MM.1S (cell line): ENCODE results near the gene EMCN.

ENCODE experiments used
- DNase-seq: peaks from one replicate; pipeline ENCODE4 v3.0.0-alpha.2; 2015
- H2AFZ ChIP-seq: fragments of 300-600 bp; sonication (generic); 2 replicates; pipeline ENCODE4 v1.6.0; 2016; ENCODE audit warnings: antibody characterized with exemption, low read length
- H3F3A ChIP-seq: fragments of 300-600 bp; sonication (generic); 2 replicates; pipeline ENCODE4 v1.6.1; 2016; ENCODE audit warnings: mild to moderate bottlenecking, antibody characterized with exemption, low read length, moderate library complexity, mixed read lengths; ENCODE audit not compliant: insufficient read depth
- H3K27ac ChIP-seq: fragments of 300-600 bp; sonication (generic); 2 replicates; pipeline ENCODE4 v1.5.1; 2016; ENCODE audit warnings: mild to moderate bottlenecking, low read length
- H3K27me3 ChIP-seq: fragments of 300-600 bp; sonication (generic); replicated peaks from 2 replicates; pipeline ENCODE4 v1.6.0; 2016; ENCODE audit warnings: low read length; ENCODE audit not compliant: insufficient read depth
- H3K36me3 ChIP-seq: fragments of 300-600 bp; sonication (generic); replicated peaks from 2 replicates; pipeline ENCODE4 v1.6.1; 2016; ENCODE audit warnings: mild to moderate bottlenecking, low read length, mixed read lengths; ENCODE audit not compliant: insufficient read depth
- H3K4me1 ChIP-seq: fragments of 300-600 bp; sonication (generic); 2 replicates; pipeline ENCODE4 v1.6.1; 2016; ENCODE audit warnings: low read length, mixed read lengths
- H3K4me2 ChIP-seq: fragments of 300-600 bp; sonication (generic); 2 replicates; pipeline ENCODE4 v1.6.0; 2016; ENCODE audit warnings: low read depth, low read length
- H3K4me3 ChIP-seq: fragments of 300-600 bp; sonication (generic); 2 replicates; pipeline ENCODE4 v1.5.1; 2016; ENCODE audit warnings: low read length, mixed read lengths
- H3K79me2 ChIP-seq: fragments of 300-600 bp; sonication (generic); 2 replicates; pipeline ENCODE4 v1.6.1; 2016; ENCODE audit warnings: mixed run types, low read length, mixed read lengths
- H3K9ac ChIP-seq: fragments of 300-600 bp; sonication (generic); 2 replicates; pipeline ENCODE4 v1.6.1; 2016; ENCODE audit warnings: low read length, mixed read lengths
- H3K9me2 ChIP-seq: fragments of 300-600 bp; sonication (generic); replicated peaks from 2 replicates; pipeline ENCODE4 v1.6.1; 2016; ENCODE audit warnings: mild to moderate bottlenecking, low read length, mixed read lengths; ENCODE audit not compliant: insufficient read depth
- H3K9me3 ChIP-seq: fragments of 300-600 bp; sonication (generic); replicated peaks from 2 replicates; pipeline ENCODE4 v1.6.1; 2016; ENCODE audit warnings: mild to moderate bottlenecking, low read length, mixed read lengths; ENCODE audit not compliant: insufficient read depth
- H4K20me1 ChIP-seq: fragments of 300-600 bp; sonication (generic); 2 replicates; pipeline ENCODE4 v1.6.1; 2016; ENCODE audit warnings: mild to moderate bottlenecking, low read length, moderate library complexity, mixed read lengths; ENCODE audit not compliant: insufficient read depth
- CTCF ChIP-seq: fragments of 300-600 bp; sonication (generic); IDR thresholded peaks from 2 replicates; pipeline ENCODE4 v1.5.1; 2016; ENCODE audit warnings: antibody characterized with exemption, low read length, mixed read lengths
- EZH2 ChIP-seq: fragments of 300-600 bp; sonication (generic); optimal IDR thresholded peaks from 2 replicates; pipeline ENCODE3; 2017; ENCODE audit warnings: low read depth, mild to moderate bottlenecking, antibody characterized with exemption, low read length, mixed read lengths
- EZH2phosphoT487 ChIP-seq: fragments of 300-600 bp; sonication (generic); IDR thresholded peaks from 2 replicates; pipeline ENCODE4 v1.6.1; 2018; ENCODE audit warnings: antibody characterized with exemption, low read length

Gene EMCN

GRCh38 chr4:100508691-100509090 is 9.1 kb downstream of the EMCN start:
- no peak overlapping the region for H3K4me3 ChIP-seq
- H3K9ac ChIP-seq: no peak overlapping the region
- no peaks in the 10 kb centered on the region for H3K4me1 ChIP-seq
- DNase-seq: no peak
- no peaks in the 10 kb centered on the region for H3K79me2 ChIP-seq
- H3K4me2 ChIP-seq: no peak overlapping the region
- H3K9me3 ChIP-seq: no peaks in the 10 kb centered on the region
- no peaks in the 10 kb centered on the region for H3K36me3 ChIP-seq
- no peaks in the 10 kb centered on the region for H3K9me2 ChIP-seq
- no peak overlapping the region for H3K27ac ChIP-seq
- TF ChIP-seq EZH2phosphoT487: no peak
- TF ChIP-seq CTCF: no peak
- no peak for TF ChIP-seq EZH2
- H4K20me1 ChIP-seq: no peaks in the 10 kb centered on the region
- no peaks in the 10 kb centered on the region for H3K27me3 ChIP-seq
- no peaks in the 10 kb centered on the region for H3F3A ChIP-seq
- H2AFZ ChIP-seq: no peak overlapping the region

GRCh38 chr4:100504086-100504874 is 13.5 kb downstream of the EMCN start:
- Histone ChIP-seq H3K36me3 (no peaks in the 10 kb centered on the region), H3K9me3 (no peaks in the 10 kb centered on the region), H3K9me2 (no peaks in the 10 kb centered on the region), H3K4me2 (no peak overlapping the region), H3K9ac (no peak overlapping the region), H2AFZ (no peak overlapping the region), H3K4me1 (no peaks in the 10 kb centered on the region), H3F3A (no peaks in the 10 kb centered on the region), H3K4me3 (no peak overlapping the region), H3K27ac (no peak overlapping the region), H3K79me2 (no peaks in the 10 kb centered on the region), H4K20me1 (no peaks in the 10 kb centered on the region), H3K27me3 (no peaks in the 10 kb centered on the region)
- TF ChIP-seq CTCF (no peak), EZH2 (no peak), EZH2phosphoT487 (no peak)
- DNase-seq: no peak

GRCh38 chr4:100497791-100498190 is 20.0 kb downstream of the EMCN start:
- DNase-seq: no peak
- no peaks in the 10 kb centered on the region for H3K4me1 ChIP-seq
- H3K27ac ChIP-seq: no peak overlapping the region
- no peaks in the 10 kb centered on the region for H3F3A ChIP-seq
- H3K9me2 ChIP-seq: no peaks in the 10 kb centered on the region
- no peak overlapping the region for H3K9ac ChIP-seq
- no peaks in the 10 kb centered on the region for H3K9me3 ChIP-seq
- no peak overlapping the region for H3K4me3 ChIP-seq
- H3K36me3 ChIP-seq: no peaks in the 10 kb centered on the region
- H4K20me1 ChIP-seq: no peaks in the 10 kb centered on the region
- H2AFZ ChIP-seq: no peak overlapping the region
- H3K79me2 ChIP-seq: no peaks in the 10 kb centered on the region
- H3K27me3 ChIP-seq: no peaks in the 10 kb centered on the region
- H3K4me2 ChIP-seq: no peak overlapping the region
- TF ChIP-seq CTCF (no peak), EZH2 (no peak), EZH2phosphoT487 (no peak)
